ENCODE data around the gene RBFOX1.

DNA sequence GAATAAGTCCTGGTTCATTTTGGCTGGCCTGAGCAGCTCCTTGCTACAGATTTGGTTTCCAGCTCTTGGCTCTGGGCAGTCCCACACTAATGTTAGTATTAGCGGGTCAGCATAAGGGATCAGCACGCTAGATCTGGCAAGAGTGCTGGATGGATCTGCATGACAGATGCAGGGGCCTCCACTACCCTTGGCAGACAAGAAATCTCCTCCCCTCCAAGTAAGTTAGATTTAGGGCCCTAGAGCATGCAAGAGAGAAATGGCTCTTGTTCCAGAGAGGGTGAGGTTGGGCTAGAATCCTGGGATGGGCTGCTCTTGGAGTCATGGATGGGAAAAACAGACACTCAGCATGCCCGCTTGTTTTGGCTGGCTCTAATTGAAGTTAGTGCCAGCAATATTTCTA, 414.3 kb downstream of the RBFOX1 start:
- TF ChIP-seq, protein P1, sequence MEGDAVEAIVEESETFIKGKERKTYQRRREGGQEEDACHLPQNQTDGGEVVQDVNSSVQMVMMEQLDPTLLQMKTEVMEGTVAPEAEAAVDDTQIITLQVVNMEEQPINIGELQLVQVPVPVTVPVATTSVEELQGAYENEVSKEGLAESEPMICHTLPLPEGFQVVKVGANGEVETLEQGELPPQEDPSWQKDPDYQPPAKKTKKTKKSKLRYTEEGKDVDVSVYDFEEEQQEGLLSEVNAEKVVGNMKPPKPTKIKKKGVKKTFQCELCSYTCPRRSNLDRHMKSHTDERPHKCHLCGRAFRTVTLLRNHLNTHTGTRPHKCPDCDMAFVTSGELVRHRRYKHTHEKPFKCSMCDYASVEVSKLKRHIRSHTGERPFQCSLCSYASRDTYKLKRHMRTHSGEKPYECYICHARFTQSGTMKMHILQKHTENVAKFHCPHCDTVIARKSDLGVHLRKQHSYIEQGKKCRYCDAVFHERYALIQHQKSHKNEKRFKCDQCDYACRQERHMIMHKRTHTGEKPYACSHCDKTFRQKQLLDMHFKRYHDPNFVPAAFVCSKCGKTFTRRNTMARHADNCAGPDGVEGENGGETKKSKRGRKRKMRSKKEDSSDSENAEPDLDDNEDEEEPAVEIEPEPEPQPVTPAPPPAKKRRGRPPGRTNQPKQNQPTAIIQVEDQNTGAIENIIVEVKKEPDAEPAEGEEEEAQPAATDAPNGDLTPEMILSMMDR (IDR thresholded peaks at IDR 0.05): no peak
- TF ChIP-seq ZFX (IDR thresholded peaks at IDR 0.05; ENCODE audit: borderline replicate concordance): no peak
